ENCODE results near the gene PIEZO2.

The PIEZO2 gene

GRCh38 chr18:11070593-11070992 lies 78.8 kb downstream of the PIEZO2 start:
- no peaks in the 10 kb centered on the region for H3K27me3 ChIP-seq (ENCODE audit: insufficient read depth, insufficient read length)
- no peaks in the 10 kb centered on the region for H3K36me3 ChIP-seq (ENCODE audit: insufficient read depth, insufficient read length, low read length)
- H3K9ac ChIP-seq (ENCODE audit: insufficient read length, low read depth): no peak overlapping the region
- no peak for TF ChIP-seq SUZ12 (IDR thresholded peaks at IDR 0.05; ENCODE audit: extremely low read depth, insufficient read depth, insufficient read length)
- TF ChIP-seq YY1 (IDR thresholded peaks at IDR 0.05; ENCODE audit: insufficient read depth, insufficient read length): no peak
- TF ChIP-seq ZNF274 (IDR thresholded peaks at IDR 0.05; ENCODE audit: low read depth, low read length): no peak
- no peaks in the 10 kb centered on the region for H3K4me1 ChIP-seq (ENCODE audit: insufficient read depth, insufficient read length)
- no peaks in the 10 kb centered on the region for H3K9me3 ChIP-seq (ENCODE audit: insufficient read depth, low read length)
- H3K4me3 ChIP-seq (ENCODE audit: insufficient read length, low read depth): no peak overlapping the region
- no peak for DNase-seq (ENCODE audit: low read depth, low spot score)

- peak; percentile 16 for DNase-seq (ENCODE audit: low read depth, low spot score)
- H3K4me3 ChIP-seq (ENCODE audit: insufficient read length, low read depth): no peak overlapping the region
- H3K27me3 ChIP-seq (ENCODE audit: insufficient read depth, insufficient read length): no peaks in the 10 kb centered on the region
- TF ChIP-seq SUZ12 (IDR thresholded peaks at IDR 0.05; ENCODE audit: extremely low read depth, insufficient read depth, insufficient read length): no peak
- no peak for TF ChIP-seq ZNF274 (IDR thresholded peaks at IDR 0.05; ENCODE audit: low read depth, low read length)
- no peak for TF ChIP-seq YY1 (IDR thresholded peaks at IDR 0.05; ENCODE audit: insufficient read depth, insufficient read length)
- no peaks in the 10 kb centered on the region for H3K4me1 ChIP-seq (ENCODE audit: insufficient read depth, insufficient read length)
- no peak overlapping the region for H3K9ac ChIP-seq (ENCODE audit: insufficient read length, low read depth)
- H3K36me3 ChIP-seq (ENCODE audit: insufficient read depth, insufficient read length, low read length): no peaks in the 10 kb centered on the region
- no peaks in the 10 kb centered on the region for H3K9me3 ChIP-seq (ENCODE audit: insufficient read depth, low read length)
Observed at GRCh38 chr18:11066038-11066437, 83.3 kb downstream of the PIEZO2 start.

GRCh38 chr18:11064727-11065460 lies 84.5 kb downstream of the PIEZO2 start:
- Histone ChIP-seq H3K4me1 (ENCODE audit: insufficient read depth, insufficient read length) (no peaks in the 10 kb centered on the region), H3K9ac (ENCODE audit: insufficient read length, low read depth) (no peak overlapping the region), H3K36me3 (ENCODE audit: insufficient read depth, insufficient read length, low read length) (no peaks in the 10 kb centered on the region), H3K9me3 (ENCODE audit: insufficient read depth, low read length) (no peaks in the 10 kb centered on the region), H3K27me3 (ENCODE audit: insufficient read depth, insufficient read length) (no peaks in the 10 kb centered on the region), H3K4me3 (ENCODE audit: insufficient read length, low read depth) (no peak overlapping the region)
- TF ChIP-seq YY1 (IDR thresholded peaks at IDR 0.05; ENCODE audit: insufficient read depth, insufficient read length) (no peak), ZNF274 (IDR thresholded peaks at IDR 0.05; ENCODE audit: low read depth, low read length) (no peak), SUZ12 (IDR thresholded peaks at IDR 0.05; ENCODE audit: extremely low read depth, insufficient read depth, insufficient read length) (no peak)
- no peak for DNase-seq (ENCODE audit: low read depth, low spot score)

- no peaks in the 10 kb centered on the region for H3K27me3 ChIP-seq (ENCODE audit: insufficient read depth, insufficient read length)
- no peak for TF ChIP-seq SUZ12 (IDR thresholded peaks at IDR 0.05; ENCODE audit: extremely low read depth, insufficient read depth, insufficient read length)
- TF ChIP-seq ZNF274 (IDR thresholded peaks at IDR 0.05; ENCODE audit: low read depth, low read length): no peak
- no peak for TF ChIP-seq YY1 (IDR thresholded peaks at IDR 0.05; ENCODE audit: insufficient read depth, insufficient read length)
- no peak overlapping the region for H3K9ac ChIP-seq (ENCODE audit: insufficient read length, low read depth)
- H3K4me1 ChIP-seq (ENCODE audit: insufficient read depth, insufficient read length): no peaks in the 10 kb centered on the region
- DNase-seq (ENCODE audit: low read depth, low spot score): no peak
- H3K36me3 ChIP-seq (ENCODE audit: insufficient read depth, insufficient read length, low read length): no peaks in the 10 kb centered on the region
- no peak overlapping the region for H3K4me3 ChIP-seq (ENCODE audit: insufficient read length, low read depth)
- H3K9me3 ChIP-seq (ENCODE audit: insufficient read depth, low read length): no peaks in the 10 kb centered on the region
Observed at GRCh38 chr18:11064106-11064505, 85.3 kb downstream of the PIEZO2 start.

- Histone ChIP-seq H3K4me3 (ENCODE audit: insufficient read length, low read depth) (no peak overlapping the region), H3K27me3 (ENCODE audit: insufficient read depth, insufficient read length) (no peaks in the 10 kb centered on the region), H3K9me3 (ENCODE audit: insufficient read depth, low read length) (no peaks in the 10 kb centered on the region), H3K4me1 (ENCODE audit: insufficient read depth, insufficient read length) (no peaks in the 10 kb centered on the region), H3K36me3 (ENCODE audit: insufficient read depth, insufficient read length, low read length) (no peaks in the 10 kb centered on the region), H3K9ac (ENCODE audit: insufficient read length, low read depth) (no peak overlapping the region)
- DNase-seq (ENCODE audit: low read depth, low spot score): no peak
- TF ChIP-seq YY1 (IDR thresholded peaks at IDR 0.05; ENCODE audit: insufficient read depth, insufficient read length): no peak
- TF ChIP-seq SUZ12 (IDR thresholded peaks at IDR 0.05; ENCODE audit: extremely low read depth, insufficient read depth, insufficient read length): no peak
- no peak for TF ChIP-seq ZNF274 (IDR thresholded peaks at IDR 0.05; ENCODE audit: low read depth, low read length)
Observed at GRCh38 chr18:11055721-11056120, 93.6 kb downstream of the PIEZO2 start.

- no peaks in the 10 kb centered on the region for H3K4me1 ChIP-seq (ENCODE audit: insufficient read depth, insufficient read length)
- H3K9ac ChIP-seq (ENCODE audit: insufficient read length, low read depth): no peak overlapping the region
- TF ChIP-seq ZNF274 (IDR thresholded peaks at IDR 0.05; ENCODE audit: low read depth, low read length) (no peak), SUZ12 (IDR thresholded peaks at IDR 0.05; ENCODE audit: extremely low read depth, insufficient read depth, insufficient read length) (no peak), YY1 (IDR thresholded peaks at IDR 0.05; ENCODE audit: insufficient read depth, insufficient read length) (no peak)
- no peak overlapping the region for H3K4me3 ChIP-seq (ENCODE audit: insufficient read length, low read depth)
- H3K9me3 ChIP-seq (ENCODE audit: insufficient read depth, low read length): no peaks in the 10 kb centered on the region
- H3K27me3 ChIP-seq (ENCODE audit: insufficient read depth, insufficient read length): no peaks in the 10 kb centered on the region
- no peaks in the 10 kb centered on the region for H3K36me3 ChIP-seq (ENCODE audit: insufficient read depth, insufficient read length, low read length)
- DNase-seq (ENCODE audit: low read depth, low spot score): no peak
Observed at GRCh38 chr18:11054497-11054896, 94.9 kb downstream of the PIEZO2 start.

GRCh38 chr18:11053293-11053692 lies 96.1 kb downstream of the PIEZO2 start:
- Histone ChIP-seq H3K9ac (ENCODE audit: insufficient read length, low read depth) (no peak overlapping the region), H3K27me3 (ENCODE audit: insufficient read depth, insufficient read length) (no peaks in the 10 kb centered on the region), H3K36me3 (ENCODE audit: insufficient read depth, insufficient read length, low read length) (no peaks in the 10 kb centered on the region), H3K9me3 (ENCODE audit: insufficient read depth, low read length) (no peaks in the 10 kb centered on the region), H3K4me1 (ENCODE audit: insufficient read depth, insufficient read length) (no peaks in the 10 kb centered on the region), H3K4me3 (ENCODE audit: insufficient read length, low read depth) (no peak overlapping the region)
- TF ChIP-seq SUZ12 (IDR thresholded peaks at IDR 0.05; ENCODE audit: extremely low read depth, insufficient read depth, insufficient read length) (no peak), YY1 (IDR thresholded peaks at IDR 0.05; ENCODE audit: insufficient read depth, insufficient read length) (no peak), ZNF274 (IDR thresholded peaks at IDR 0.05; ENCODE audit: low read depth, low read length) (no peak)
- no peak for DNase-seq (ENCODE audit: low read depth, low spot score)

Data from NT2/D1 (cell line).